Loucy (cell line): ENCODE measurements around the gene ZNF766.

ENCODE experiments used
- H2AFZ ChIP-seq: fragments of 200-600 bp; sonication (generic); 2 replicates; pipeline ENCODE4 v1.6.0; 2016; ENCODE audit warnings: antibody characterized with exemption, mild to moderate bottlenecking, low read length, moderate library complexity
- H3F3A ChIP-seq: fragments of 200-600 bp; 2 replicates; pipeline ENCODE4 v1.6.0; 2016; ENCODE audit warnings: antibody characterized with exemption, low read depth, mild to moderate bottlenecking
- H3K27me3 ChIP-seq: fragments of 200-600 bp; sonication (generic); 2 replicates; pipeline ENCODE4 v1.6.1; 2014; ENCODE audit warnings: low read length, mild to moderate bottlenecking; ENCODE audit not compliant: insufficient read depth, poor library complexity, severe bottlenecking
- H3K36me3 ChIP-seq: fragments of 200-600 bp; sonication (generic); 2 replicates; pipeline ENCODE4 v1.6.1; 2016; ENCODE audit warnings: low read length; ENCODE audit not compliant: insufficient read depth
- H3K4me1 ChIP-seq: fragments of 200-600 bp; sonication (generic); 2 replicates; pipeline ENCODE4 v1.5.1; 2014; ENCODE audit warnings: low read length, mild to moderate bottlenecking; ENCODE audit not compliant: insufficient read depth, poor library complexity, severe bottlenecking
- H3K4me2 ChIP-seq: fragments of 200-600 bp; sonication (generic); 2 replicates; pipeline ENCODE4 v1.6.0; 2014; ENCODE audit warnings: antibody characterized with exemption, low read length, low read depth, mild to moderate bottlenecking; ENCODE audit not compliant: poor library complexity, severe bottlenecking
- H3K4me3 ChIP-seq: fragments of 200-600 bp; sonication (generic); 2 replicates; pipeline ENCODE4 v1.5.1; 2014; ENCODE audit warnings: low read length, mild to moderate bottlenecking, mixed read lengths; ENCODE audit not compliant: poor library complexity, severe bottlenecking
- H3K79me2 ChIP-seq: fragments of 200-600 bp; sonication (generic); 2 replicates; pipeline ENCODE4 v1.6.1; 2014; ENCODE audit warnings: low read length; ENCODE audit not compliant: insufficient read depth
- H3K9ac ChIP-seq: fragments of 200-600 bp; sonication (generic); 2 replicates; pipeline ENCODE4 v1.6.0; 2014; ENCODE audit warnings: mild to moderate bottlenecking, low read depth, low read length, moderate library complexity; ENCODE audit not compliant: poor library complexity, severe bottlenecking
- H3K9me2 ChIP-seq: fragments of 200-600 bp; sonication (generic); replicated peaks from 2 replicates; pipeline ENCODE4 v1.6.1; 2016; ENCODE audit warnings: low read depth, low read length, mixed read lengths
- H3K9me3 ChIP-seq: fragments of 200-600 bp; sonication (generic); 2 replicates; pipeline ENCODE4 v1.6.1; 2014; ENCODE audit warnings: mild to moderate bottlenecking, antibody characterized with exemption, low read length, low read depth; ENCODE audit not compliant: insufficient read depth
- H4K20me1 ChIP-seq: fragments of 200-600 bp; sonication (generic); 2 replicates; pipeline ENCODE4 v1.6.0; 2014; ENCODE audit warnings: antibody characterized with exemption, low read length, mild to moderate bottlenecking; ENCODE audit not compliant: insufficient read depth, poor library complexity, severe bottlenecking
- EZH2phosphoT487 ChIP-seq: fragments of 200-600 bp; IDR thresholded peaks from 2 replicates; pipeline ENCODE4 v1.6.1; 2018; ENCODE audit warnings: antibody characterized with exemption, mild to moderate bottlenecking, moderate library complexity, borderline replicate concordance
- TF ChIP-seq, protein P1 (sequence below): fragments of 200-600 bp; sonication (generic); conservative IDR thresholded peaks from 2 replicates; pipeline ENCODE4 v1.5.1; 2014; ENCODE audit warnings: mild to moderate bottlenecking, antibody characterized with exemption, low read length

Gene ZNF766

DNA sequence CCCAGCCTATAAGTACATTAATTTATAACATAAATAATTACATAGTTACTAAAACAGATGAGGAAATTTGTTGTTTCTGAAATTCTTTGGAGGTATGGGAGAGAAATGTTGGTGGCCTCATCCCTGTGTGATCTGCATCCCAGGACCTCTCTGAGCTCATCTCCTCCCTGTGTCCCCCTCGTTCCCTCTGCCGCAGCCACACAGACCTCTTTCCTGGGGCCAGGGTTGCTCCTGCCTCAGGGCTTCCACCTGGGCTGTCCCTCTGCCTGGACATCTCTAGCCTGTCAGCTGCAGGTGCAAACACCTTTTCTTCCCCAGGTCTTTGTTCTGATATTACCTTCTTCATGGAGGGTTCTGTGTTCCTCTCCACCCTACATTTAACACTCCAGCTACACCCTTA lies 3.9 kb downstream of the ZNF766 start:
- Histone ChIP-seq H3K9me2 (no peaks in the 10 kb centered on the region), H3F3A (no peaks in the 10 kb centered on the region), H3K4me1 (peaks cover 45% of the 10 kb centered on the region), H3K79me2 (peaks cover 87% of the 10 kb centered on the region), H3K4me2 (peak overlapping the region; percentile 35), H4K20me1 (peaks cover 56% of the 10 kb centered on the region), H3K4me3 (no peak overlapping the region), H3K9ac (no peak overlapping the region), H2AFZ (no peak overlapping the region), H3K27me3 (no peaks in the 10 kb centered on the region), H3K9me3 (no peaks in the 10 kb centered on the region), H3K36me3 (no peaks in the 10 kb centered on the region)
- TF ChIP-seq, protein P1, sequence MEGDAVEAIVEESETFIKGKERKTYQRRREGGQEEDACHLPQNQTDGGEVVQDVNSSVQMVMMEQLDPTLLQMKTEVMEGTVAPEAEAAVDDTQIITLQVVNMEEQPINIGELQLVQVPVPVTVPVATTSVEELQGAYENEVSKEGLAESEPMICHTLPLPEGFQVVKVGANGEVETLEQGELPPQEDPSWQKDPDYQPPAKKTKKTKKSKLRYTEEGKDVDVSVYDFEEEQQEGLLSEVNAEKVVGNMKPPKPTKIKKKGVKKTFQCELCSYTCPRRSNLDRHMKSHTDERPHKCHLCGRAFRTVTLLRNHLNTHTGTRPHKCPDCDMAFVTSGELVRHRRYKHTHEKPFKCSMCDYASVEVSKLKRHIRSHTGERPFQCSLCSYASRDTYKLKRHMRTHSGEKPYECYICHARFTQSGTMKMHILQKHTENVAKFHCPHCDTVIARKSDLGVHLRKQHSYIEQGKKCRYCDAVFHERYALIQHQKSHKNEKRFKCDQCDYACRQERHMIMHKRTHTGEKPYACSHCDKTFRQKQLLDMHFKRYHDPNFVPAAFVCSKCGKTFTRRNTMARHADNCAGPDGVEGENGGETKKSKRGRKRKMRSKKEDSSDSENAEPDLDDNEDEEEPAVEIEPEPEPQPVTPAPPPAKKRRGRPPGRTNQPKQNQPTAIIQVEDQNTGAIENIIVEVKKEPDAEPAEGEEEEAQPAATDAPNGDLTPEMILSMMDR = no peak
- no peak for TF ChIP-seq EZH2phosphoT487

DNA sequence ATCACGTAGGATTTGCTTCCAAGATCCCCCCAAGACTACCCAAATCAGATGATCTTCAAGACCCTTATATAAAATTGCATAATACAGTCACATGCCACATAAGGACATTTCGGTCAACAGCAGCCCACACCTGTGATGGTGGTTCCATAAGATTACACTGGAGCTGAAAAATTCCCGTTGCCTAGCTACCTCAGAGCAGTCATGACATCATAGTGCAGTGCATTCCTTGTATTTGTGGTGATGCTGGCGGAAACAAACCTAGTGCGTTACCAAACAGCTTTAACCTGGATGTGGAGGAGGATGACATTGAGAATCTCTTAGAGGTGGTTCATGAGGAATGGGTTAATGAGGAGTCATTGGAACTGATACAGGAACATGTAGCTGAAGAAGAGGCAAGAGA lies 4.8 kb downstream of the ZNF766 start:
- no peak overlapping the region for H3K4me3 ChIP-seq
- H3K4me1 ChIP-seq = peaks cover 45% of the 10 kb centered on the region
- H3F3A ChIP-seq = no peaks in the 10 kb centered on the region
- H4K20me1 ChIP-seq = peaks cover 64% of the 10 kb centered on the region
- H3K9ac ChIP-seq = no peak overlapping the region
- H3K9me3 ChIP-seq = no peaks in the 10 kb centered on the region
- TF ChIP-seq, protein P1 = no peak
- TF ChIP-seq EZH2phosphoT487 = no peak
- no peak overlapping the region for H2AFZ ChIP-seq
- H3K79me2 ChIP-seq = peaks cover 96% of the 10 kb centered on the region
- peak overlapping the region; percentile 35 for H3K4me2 ChIP-seq
- no peaks in the 10 kb centered on the region for H3K36me3 ChIP-seq
- no peaks in the 10 kb centered on the region for H3K9me2 ChIP-seq
- no peaks in the 10 kb centered on the region for H3K27me3 ChIP-seq

DNA sequence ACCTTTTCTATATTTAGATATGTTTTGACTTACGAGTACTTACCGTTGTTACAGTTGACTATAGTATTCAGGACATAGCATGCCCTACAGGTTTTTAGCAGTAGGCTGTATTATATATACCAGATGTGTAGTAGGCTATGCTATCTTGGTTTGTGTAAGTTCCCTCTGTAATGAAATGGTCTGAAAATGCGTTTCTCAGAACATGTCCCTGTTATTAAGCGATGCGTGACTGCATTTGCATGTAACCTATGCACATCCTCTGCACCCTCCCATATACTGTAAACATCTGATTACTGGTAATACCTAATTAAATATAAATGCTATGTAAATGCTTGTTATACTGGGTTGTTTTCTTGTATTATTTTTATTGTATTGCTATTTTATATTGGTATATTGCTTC lies 6.6 kb downstream of the ZNF766 start:
- Histone ChIP-seq H3K4me1 (peaks cover 40% of the 10 kb centered on the region), H3K4me2 (peak overlapping the region; percentile 40), H3K9ac (no peak overlapping the region), H3K4me3 (peak overlapping the region; percentile 16), H3K9me2 (no peaks in the 10 kb centered on the region), H3K36me3 (no peaks in the 10 kb centered on the region), H2AFZ (no peak overlapping the region), H3K27me3 (no peaks in the 10 kb centered on the region), H3F3A (no peaks in the 10 kb centered on the region), H4K20me1 (peaks cover 72% of the 10 kb centered on the region), H3K79me2 (peaks cover 96% of the 10 kb centered on the region), H3K9me3 (no peaks in the 10 kb centered on the region)
- no peak for TF ChIP-seq EZH2phosphoT487
- TF ChIP-seq, protein P1 = no peak
